Stimulated activated CD4-positive, alpha-beta T cell treated with anti-CD3 and anti-CD28 coated beads, Interleukin-1b, Interleukin-23, amount 100 ng/mL, for 24 hours (primary cell): ENCODE measurements around the gene VPS9D1.
"Not testable (repeated sequence)": the region's sequence is repeated elsewhere in the genome, so short reads cannot be mapped to it uniquely, and the experiment has no call there.

Experiments
- DNase-seq, 4 experiments: peaks; one replicate each; pipeline ENCODE4 v3.0.0-alpha.2; 2020; ENCODE audit warnings: low read depth in 4 of 4, low spot score in 1 of 4

Gene VPS9D1

GRCh38 chr16:89695086-89695874 lies 25.4 kb downstream of the VPS9D1 start:
- DNase-seq: no peak

- DNase-seq: not testable (repeated sequence)
Measured at GRCh38 chr16:89694784-89695085, 26.0 kb downstream of the VPS9D1 start.

DNA sequence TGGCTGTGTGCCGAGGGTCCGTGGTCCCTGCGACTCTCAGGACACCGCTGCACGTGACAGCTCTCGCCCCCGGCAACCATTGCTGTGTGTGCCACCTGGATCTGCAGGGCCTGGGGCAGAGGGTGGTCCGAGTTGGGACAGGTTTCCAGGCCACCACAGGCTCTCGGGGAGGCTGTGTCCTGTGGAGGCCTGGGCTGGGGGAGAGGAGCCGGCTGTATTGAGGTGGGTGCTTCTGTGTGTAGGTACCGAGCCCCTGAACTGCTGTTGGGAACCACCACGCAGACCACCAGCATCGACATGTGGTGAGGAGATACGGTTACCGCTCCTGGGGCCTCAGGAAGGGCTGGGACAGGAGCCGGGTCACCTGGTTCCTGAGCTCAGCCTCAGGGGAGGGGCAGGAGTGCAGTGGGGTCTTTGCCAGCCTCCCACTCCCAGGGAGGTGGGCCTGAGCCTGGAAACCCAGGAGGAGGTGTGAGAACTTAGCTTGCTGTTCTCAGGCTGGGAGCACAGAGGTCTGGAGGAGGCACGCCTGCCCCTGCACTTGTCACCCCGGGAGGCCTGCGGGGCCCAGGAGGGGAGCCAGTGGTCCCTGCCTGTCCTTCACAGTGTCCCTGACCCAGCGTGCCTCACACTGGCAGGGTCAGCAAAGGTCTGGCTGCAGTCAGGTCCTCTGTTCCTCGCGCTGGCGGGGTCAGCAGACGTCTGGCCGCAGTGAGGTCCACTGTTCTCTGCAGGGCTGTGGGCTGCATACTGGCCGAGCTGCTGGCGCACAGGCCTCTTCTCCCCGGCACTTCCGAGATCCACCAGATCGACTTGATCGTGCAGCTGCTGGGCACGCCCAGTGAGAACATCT lies 26.5 kb downstream of the VPS9D1 start:
- DNase-seq: no peak

- DNase-seq: no peak
Measured at GRCh38 chr16:89693289-89693731, 27.4 kb downstream of the VPS9D1 start.

DNA sequence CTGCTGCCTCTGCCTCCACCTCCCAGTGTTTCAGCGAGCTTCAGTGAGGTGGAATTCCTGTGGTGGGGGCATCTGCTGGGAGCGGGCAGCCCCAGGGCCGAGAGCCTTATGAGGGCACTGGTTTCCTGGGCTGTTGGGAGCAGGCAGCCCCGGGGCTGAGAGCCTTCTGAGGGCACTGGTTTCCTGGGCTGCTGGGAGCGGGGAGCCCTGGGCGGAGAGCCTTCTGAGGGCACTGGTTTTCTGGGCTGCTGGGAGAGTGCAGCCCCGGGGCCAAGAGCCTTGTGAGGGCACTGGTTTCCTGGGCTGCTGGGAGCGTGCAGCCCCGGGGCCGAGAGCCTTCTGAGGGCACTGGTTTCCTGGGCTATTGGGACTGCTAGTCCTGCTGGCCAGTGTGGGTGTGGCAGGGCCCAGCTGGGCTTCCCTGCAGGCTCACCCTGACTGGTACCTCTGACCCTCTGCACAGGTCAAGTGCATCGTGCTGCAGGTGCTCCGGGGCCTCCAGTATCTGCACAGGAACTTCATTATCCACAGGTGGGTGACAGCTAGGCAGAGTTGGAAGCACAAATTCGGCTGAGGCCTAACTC lies 28.6 kb downstream of the VPS9D1 start:
- no peak for DNase-seq

- no peak for DNase-seq
Measured at GRCh38 chr16:89691231-89691985, 29.3 kb downstream of the VPS9D1 start.

GRCh38 chr16:89690392-89690901 lies 30.3 kb downstream of the VPS9D1 start:
- DNase-seq: no peak

GRCh38 chr16:89689621-89690020 lies 31.1 kb downstream of the VPS9D1 start:
- not testable (repeated sequence) for DNase-seq

DNA sequence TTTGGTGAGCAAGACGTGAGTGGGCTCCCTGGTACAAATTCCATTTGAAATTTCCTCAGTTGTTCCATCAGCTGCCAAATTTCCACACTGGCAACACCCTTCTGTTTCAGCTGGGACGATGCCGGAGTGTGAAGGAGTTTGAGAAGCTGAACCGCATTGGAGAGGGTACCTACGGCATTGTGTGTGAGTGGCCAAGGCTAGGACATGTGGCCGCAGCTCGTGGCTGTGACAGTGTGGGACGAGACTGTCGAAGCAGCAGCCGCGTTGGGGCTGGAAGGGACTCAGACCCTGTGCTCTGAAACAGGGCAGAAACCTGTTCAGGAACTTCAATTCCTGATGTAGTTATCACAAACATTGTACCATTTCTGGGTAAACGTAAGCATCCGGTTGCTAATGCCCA lies 31.6 kb downstream of the VPS9D1 start:
- no peak for DNase-seq

GRCh38 chr16:89688395-89688794 lies 32.3 kb downstream of the VPS9D1 start:
- DNase-seq: no peak

GRCh38 chr16:89687092-89687940 lies 33.4 kb downstream of the VPS9D1 start:
- DNase-seq: no peak

DNA sequence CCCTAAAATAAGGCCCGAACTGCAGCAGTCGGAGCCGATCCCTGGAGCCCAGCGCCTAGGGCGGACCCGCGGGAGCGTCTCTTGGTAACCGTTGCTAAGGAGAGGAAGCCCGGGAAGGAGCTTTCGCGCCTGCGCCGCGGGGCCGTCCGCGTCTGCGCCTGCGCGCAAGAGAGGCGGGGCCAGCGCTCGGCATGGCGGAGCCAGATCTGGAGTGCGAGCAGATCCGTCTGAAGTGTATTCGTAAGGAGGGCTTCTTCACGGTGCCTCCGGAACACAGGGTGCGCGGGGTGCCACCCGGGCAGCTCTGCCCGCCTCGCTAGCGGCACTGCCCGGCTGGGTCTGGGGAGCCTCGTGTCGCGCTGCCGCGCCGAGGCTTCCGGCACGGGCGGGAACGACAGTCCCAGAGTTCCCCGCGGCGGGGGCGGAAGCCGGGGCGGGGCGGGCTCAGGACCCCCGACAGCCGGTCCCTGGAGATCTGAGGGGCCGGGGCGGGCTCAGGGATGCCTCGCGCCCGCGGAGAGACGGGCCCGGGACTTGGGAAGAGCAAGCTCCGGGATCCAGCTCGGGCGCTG lies 34.1 kb downstream of the VPS9D1 start, which contains the start of gene CDK10:
CDK10 (plus strand) TSS at position 170 of the 572 bp plus-strand sequence; CDS start at position 192, 22 bp downstream.
- DNase-seq: peak; percentile 53 to 84 (median 80)

GRCh38 chr16:89685916-89686315 lies 34.8 kb downstream of the VPS9D1 start:
- no peak for DNase-seq

GRCh38 chr16:89678258-89678657 lies 42.4 kb downstream of the VPS9D1 start:
- no peak for DNase-seq

DNA sequence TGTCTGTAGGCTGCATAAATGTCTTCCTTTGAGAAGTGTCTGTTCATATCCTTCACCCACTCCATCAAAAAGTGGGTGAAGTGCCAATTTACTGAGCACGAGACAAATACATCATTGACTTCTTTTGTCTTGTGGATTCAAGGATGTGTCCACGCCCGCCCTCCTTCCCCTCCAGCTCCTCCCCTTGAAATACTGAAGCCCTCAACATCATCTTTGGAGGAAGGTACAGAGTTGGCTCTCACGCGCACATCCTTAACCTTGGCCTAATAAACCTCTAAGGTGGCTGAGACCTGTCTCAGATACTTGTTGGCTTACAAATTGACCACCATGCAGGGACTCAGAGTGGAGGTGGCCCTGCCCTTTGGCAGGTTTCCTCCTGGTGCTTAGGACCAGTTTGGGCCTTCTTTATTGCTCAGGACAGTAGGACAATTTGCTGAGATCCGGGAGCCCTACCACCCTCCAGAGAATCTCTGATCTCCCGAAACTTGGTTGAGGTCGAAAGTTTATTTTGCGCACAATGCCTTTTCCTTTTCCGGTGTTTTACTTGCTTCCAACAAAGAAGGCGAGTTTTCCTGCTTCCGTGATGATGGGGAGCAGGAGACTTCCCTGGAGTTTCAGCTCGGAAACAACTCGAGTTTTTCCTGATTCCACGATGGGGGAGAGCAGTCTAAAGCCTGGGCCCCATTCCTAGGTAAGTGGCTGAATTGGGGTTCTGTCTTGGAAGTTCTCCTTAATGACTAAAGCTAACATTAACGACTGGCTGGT lies 48.3 kb downstream of the VPS9D1 start:
- DNase-seq: no peak

GRCh38 chr16:89671565-89671964 lies 49.1 kb downstream of the VPS9D1 start:
- not testable (repeated sequence) for DNase-seq

DNA sequence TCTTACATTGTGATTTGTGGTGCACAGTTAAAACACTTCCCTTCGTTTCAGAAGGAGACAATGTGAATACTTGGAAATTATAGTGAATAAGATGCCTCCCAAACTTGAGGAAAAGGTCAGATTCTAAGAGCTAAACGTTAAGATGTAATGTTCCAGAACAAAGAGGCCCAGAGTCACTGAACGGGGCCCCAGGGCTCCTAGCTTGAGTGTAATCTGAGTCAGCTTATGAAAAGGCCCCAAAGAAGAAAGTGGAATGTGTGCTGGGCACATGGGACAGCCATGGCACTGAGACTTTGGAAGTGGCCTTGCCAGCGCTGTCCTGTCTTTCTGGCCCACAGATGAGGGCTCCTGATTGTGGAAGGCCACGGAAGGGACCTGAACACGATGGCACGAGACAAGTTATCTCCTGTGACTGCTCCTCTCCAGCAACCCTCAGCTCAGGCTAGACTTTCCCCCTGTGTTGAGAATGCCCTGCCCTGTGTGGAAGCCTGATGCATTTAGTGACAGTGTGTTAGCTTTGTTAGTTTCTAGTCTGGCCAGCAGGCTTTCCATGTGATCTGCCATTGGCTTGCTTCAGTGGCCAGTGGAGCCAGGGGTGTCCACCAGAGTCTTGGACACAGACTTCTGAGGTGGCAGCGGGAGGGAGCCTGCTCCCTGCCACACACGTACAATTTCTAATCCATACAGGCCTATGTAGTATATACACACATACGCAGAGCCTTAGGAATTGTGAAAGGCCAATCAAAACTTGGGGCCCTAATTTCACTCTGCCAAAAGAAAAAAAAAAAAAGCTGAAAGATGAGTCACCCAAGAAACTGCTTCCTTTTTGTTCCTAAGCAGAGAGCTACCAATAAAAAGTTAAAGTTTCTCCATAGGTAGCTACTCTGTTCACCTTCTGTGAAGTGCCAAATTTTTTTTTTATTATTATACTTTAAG lies 49.9 kb downstream of the VPS9D1 start:
- DNase-seq: no peak

- no peak for DNase-seq
Measured at GRCh38 chr16:89669755-89670154, 50.9 kb downstream of the VPS9D1 start.
